SK-N-MC (cell line): ENCODE data around the gene CREM.

ENCODE experiments used
- EZH2 ChIP-seq: fragments of 200-600 bp; sonication (generic); IDR thresholded peaks from one replicate; pipeline ENCODE4 v1.6.1; 2017; ENCODE audit warnings: antibody characterized with exemption
- FOXP2 ChIP-seq: optimal IDR thresholded peaks from 2 replicates; pipeline ENCODE3; 2011; ENCODE audit warnings: mild to moderate bottlenecking, moderate library complexity; ENCODE audit not compliant: insufficient read depth; ENCODE audit errors: extremely low read length, control extremely low read depth
- POLR2AphosphoS5 ChIP-seq: IDR thresholded peaks from 2 replicates; pipeline ENCODE4 v1.6.1; 2012; ENCODE audit warnings: mild to moderate bottlenecking, low read depth, low read length, borderline replicate concordance

DNA sequence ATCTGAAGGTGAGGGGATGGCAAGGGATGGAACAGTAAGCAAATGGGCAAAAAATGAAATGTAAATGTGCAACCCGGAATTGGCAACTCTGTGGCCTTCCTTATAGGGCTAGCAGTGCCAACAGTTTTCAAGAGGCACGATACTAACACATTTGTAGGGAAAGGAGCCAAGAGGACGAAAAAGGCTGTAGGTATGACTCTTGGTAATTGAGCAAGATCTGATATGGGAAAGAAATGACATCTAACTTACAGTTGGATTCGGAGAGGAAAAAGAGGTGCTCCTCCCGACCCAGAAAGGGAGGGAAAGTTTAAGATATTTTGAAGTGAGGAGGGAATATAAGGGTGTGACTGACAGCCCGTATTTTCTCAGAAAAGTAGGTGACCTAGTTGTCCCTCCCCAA is 2.1 kb upstream of the CREM start:
- no peak for TF ChIP-seq POLR2AphosphoS5
- TF ChIP-seq EZH2, result no peak
- TF ChIP-seq FOXP2, result no peak
